OCI-LY3 (cell line): ENCODE data around the gene MGAT3.

Experiments
- EZH2phosphoT487 ChIP-seq: fragments of 200-600 bp; shearing (Covaris generic); IDR thresholded peaks from 2 replicates; pipeline ENCODE4 v1.6.1; 2018; ENCODE audit warnings: antibody characterized with exemption, mixed run types, low read depth
- TF ChIP-seq, protein P1 (sequence below): fragments of 200-600, 300-600 bp; sonication (generic); IDR thresholded peaks from 2 replicates; pipeline ENCODE4 v1.5.1; 2014; ENCODE audit warnings: antibody characterized with exemption, low read length, low read depth

DNA sequence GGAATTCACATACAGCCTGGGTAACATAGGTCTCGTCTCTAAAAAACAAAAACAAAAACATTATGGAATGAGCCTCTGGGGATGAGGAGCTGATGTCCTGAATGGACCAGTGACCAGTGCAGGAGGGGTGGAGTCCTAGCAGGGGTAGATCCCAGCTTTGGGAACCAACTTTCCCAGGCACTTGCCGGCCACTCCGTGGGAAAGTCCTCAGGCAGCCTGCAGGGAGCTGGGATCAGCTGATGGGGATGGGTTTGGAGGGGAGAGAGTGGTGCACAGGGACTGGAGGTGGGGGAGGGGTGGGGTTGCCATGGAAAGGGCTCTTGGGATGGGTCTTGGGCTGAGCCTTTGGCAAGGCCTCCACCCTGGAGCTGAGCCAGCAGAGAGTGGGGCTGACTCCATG is 19.1 kb downstream of the MGAT3 start:
- TF ChIP-seq, protein P1, sequence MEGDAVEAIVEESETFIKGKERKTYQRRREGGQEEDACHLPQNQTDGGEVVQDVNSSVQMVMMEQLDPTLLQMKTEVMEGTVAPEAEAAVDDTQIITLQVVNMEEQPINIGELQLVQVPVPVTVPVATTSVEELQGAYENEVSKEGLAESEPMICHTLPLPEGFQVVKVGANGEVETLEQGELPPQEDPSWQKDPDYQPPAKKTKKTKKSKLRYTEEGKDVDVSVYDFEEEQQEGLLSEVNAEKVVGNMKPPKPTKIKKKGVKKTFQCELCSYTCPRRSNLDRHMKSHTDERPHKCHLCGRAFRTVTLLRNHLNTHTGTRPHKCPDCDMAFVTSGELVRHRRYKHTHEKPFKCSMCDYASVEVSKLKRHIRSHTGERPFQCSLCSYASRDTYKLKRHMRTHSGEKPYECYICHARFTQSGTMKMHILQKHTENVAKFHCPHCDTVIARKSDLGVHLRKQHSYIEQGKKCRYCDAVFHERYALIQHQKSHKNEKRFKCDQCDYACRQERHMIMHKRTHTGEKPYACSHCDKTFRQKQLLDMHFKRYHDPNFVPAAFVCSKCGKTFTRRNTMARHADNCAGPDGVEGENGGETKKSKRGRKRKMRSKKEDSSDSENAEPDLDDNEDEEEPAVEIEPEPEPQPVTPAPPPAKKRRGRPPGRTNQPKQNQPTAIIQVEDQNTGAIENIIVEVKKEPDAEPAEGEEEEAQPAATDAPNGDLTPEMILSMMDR, result no peak
- no peak for TF ChIP-seq EZH2phosphoT487
